ENCODE results near the gene LENEP.

LENEP gene

GRCh38 chr1:155030243-155030795 is 36.9 kb downstream of the LENEP start:
- FAIRE-seq: no peak

- FAIRE-seq: no peak
Observed at GRCh38 chr1:155030899-155031298, 37.5 kb downstream of the LENEP start.

GRCh38 chr1:155032886-155033285 is 39.5 kb downstream of the LENEP start:
- no peak for FAIRE-seq

- no peak for FAIRE-seq
Observed at GRCh38 chr1:155033524-155033923, 40.1 kb downstream of the LENEP start, which contains the start of the genes DCST1 and DCST2. TSS of gene DCST1 (plus strand) at chr1:155033824. CDS start at chr1:155034037, 213 bp downstream. TSS of gene DCST2 (minus strand) at chr1:155033781. CDS start at chr1:155033701, 80 bp downstream.

- FAIRE-seq: no peak
Observed at GRCh38 chr1:155034318-155035208, 41.2 kb downstream of the LENEP start.

- FAIRE-seq: no peak
Observed at GRCh38 chr1:155035936-155036335, 42.5 kb downstream of the LENEP start.

- no peak for FAIRE-seq
Observed at GRCh38 chr1:155037043-155037442, 43.7 kb downstream of the LENEP start.

- no peak for FAIRE-seq
Observed at GRCh38 chr1:155037851-155038441, 44.6 kb downstream of the LENEP start.

GRCh38 chr1:155038602-155039307 is 45.4 kb downstream of the LENEP start:
- FAIRE-seq: no peak

GRCh38 chr1:155039308-155039669 is 45.9 kb downstream of the LENEP start:
- no peak for FAIRE-seq

GRCh38 chr1:155040358-155041093 is 47.1 kb downstream of the LENEP start:
- no peak for FAIRE-seq

- FAIRE-seq: no peak
Observed at GRCh38 chr1:155042789-155043188, 49.4 kb downstream of the LENEP start.

- FAIRE-seq: no peak
Observed at GRCh38 chr1:155043301-155043702, 49.9 kb downstream of the LENEP start.

GRCh38 chr1:155043793-155044192 is 50.4 kb downstream of the LENEP start:
- FAIRE-seq: no peak

Measured in colon (tissue), 2 donors.